Spleen (tissue), 7 donors: ENCODE measurements around the gene GRID2.

Experiments
- CTCF ChIP-seq, 11 experiments: fragments of 200-600 bp in 7 of 11; fragments of 450-650 bp in 4 of 11; sonication (generic) in 4 of 11; IDR thresholded peaks in 8 of 11; conservative IDR thresholded peaks in 3 of 11; 1 replicate in 7 of 11; 2 replicates in 4 of 11; pipeline versions ENCODE4 v1.4.0 to v1.8.0; 2016 to 2021; ENCODE audit warnings: antibody characterized with exemption in 11 of 11, inconsistent platforms in 4 of 11, mild to moderate bottlenecking in 1 of 11
- POLR2A ChIP-seq, 3 donors: fragments of 450-650 bp; IDR thresholded peaks; one replicate each; pipeline ENCODE4 v1.5.1; 2017; ENCODE audit warnings: antibody characterized with exemption in 3 of 3, mild to moderate bottlenecking in 1 of 3
- POLR2AphosphoS5 ChIP-seq, 3 donors: sonication (generic); formaldehyde crosslinking; IDR thresholded peaks; one replicate each; pipeline ENCODE4 v1.5.1; 2017; ENCODE audit warnings: antibody characterized with exemption in 3 of 3
- donor health status: DM: no; HTN: no; CAD: no; lungs with moderate emphysema.
- donor health status: DM: no; HTN: no; CAD: no.
- donor health status: DM: no; HTN: no; CAD: no.

- no peak for TF ChIP-seq POLR2A (IDR thresholded peaks at IDR 0.05)
- TF ChIP-seq CTCF (IDR thresholded peaks at IDR 0.05 in 8 of 11, conservative IDR thresholded peaks at IDR 0.05 in 3 of 11): no peak
- TF ChIP-seq POLR2AphosphoS5 (IDR thresholded peaks at IDR 0.05): no peak
Observed at GRCh38 chr4:93578942-93579341, 1275.2 kb downstream of the GRID2 start.
